NCI-H146 treated with DMSO at 0.1 percent for 48 hours (cell line): ENCODE measurements around the gene PIP5K1B.
A peak's percentile ranks its signal among the peaks of the same experiment; 100 is the strongest.

ENCODE experiments used
- DNase-seq: peaks from one replicate; lab custom pipeline; 2025; ENCODE audit not compliant: unreplicated experiment; lab: John Stamatoyannopoulos, UW

The PIP5K1B gene

GRCh38 chr9:68805890-68806517, 101.0 kb downstream of the PIP5K1B start:
- no peak for DNase-seq

DNA sequence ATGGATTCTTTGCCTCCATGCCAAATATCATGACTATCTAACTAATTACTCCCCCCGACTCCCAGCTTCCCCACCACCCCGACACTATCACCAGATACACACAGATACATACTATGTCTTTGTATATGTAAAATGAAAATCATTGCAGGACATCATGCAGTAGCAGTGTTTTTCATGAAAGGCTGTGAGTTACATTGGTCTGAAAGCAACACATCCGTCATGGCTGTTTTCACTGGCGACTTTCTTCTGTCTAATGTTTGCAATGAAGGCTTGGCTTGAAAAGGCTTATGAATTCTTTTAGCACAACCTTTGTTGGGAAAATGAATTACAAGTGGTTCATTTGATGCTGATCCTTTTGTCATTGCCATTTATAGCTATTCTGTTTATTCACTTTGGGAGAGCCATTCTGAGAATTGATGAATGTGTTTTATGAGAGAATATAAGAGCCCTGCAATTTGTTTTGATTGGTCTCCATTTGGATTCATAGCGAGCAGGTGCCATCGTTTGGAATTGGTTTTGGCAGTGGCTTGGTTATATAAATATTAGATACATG, 103.4 kb downstream of the PIP5K1B start:
- DNase-seq: peak; percentile 64

- no peak for DNase-seq
Observed at GRCh38 chr9:68817079-68817875, 112.2 kb downstream of the PIP5K1B start.

DNA sequence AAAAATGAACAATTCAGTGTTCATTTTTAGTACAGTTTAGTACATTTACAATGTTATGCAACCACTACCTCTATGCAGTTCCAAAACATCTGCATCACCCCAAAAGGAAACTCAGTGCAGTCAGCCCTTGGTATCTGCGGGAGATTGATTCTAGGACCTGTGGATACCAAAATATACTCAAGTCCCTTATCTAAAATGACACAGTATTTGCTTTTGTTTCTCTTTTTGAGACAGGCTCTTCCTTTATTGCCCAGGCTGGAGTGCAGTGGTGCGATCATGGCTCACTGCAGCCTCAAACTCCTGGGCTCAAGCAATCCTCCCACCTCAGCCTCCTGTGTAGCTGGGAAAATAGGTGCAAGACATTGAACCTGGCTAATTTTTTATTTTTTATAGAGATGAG, 114.0 kb downstream of the PIP5K1B start:
- DNase-seq: no peak

DNA sequence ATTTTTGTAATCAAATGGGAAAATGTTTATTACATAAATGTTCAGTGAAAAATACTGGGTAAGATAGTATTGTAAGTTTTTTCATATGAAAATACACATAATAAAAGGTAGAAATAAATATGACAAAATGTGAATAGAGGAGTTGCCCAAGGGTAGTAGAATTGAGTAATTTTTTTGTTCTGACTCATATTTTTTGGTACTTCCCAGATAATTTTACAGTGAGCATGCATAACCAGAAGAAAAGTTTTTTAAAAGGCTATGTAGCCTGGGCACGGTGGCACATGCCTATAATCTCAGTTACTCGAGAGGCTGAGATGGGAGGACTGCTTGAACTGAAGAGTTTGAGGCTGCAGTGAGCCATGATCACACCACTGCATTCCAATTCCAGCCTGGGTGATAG, 116.9 kb downstream of the PIP5K1B start:
- no peak for DNase-seq

- no peak for DNase-seq
Observed at GRCh38 chr9:68822596-68823165, 117.6 kb downstream of the PIP5K1B start.

DNA sequence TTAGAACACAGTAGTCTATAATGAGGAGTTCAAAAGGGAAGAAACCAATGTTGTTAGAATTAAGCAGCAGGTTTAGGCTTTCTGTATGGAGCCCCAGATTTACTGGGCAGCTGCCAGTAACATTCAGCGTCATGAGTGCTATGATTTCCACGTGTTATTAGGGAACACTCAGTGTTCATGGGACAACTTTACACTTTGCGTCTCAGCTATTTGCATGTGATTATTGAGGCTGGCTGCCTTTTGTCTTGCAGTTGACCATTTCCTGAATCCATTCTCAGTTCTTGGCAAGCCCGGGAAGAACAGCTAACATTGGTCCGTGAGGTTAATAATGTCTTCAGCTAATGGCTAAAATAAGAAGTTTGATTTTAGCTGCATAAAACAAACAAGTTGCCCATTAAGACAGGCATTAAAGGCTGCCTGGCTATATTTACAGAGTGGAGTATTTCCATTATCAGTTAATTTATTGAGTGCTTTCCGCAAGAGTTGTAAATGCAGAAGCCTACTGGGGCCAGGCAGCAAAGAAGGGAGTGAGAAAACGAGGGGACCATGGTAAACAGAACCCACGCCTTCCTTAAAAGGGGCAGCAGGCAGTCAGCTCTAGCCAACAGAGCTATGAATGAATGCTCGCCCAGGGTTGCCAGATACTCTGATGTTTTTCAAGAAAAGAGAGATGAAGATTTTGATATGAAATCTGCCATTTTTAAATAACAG, 120.9 kb downstream of the PIP5K1B start:
- peak; percentile 15 for DNase-seq

GRCh38 chr9:68827837-68828744, 123.1 kb downstream of the PIP5K1B start:
- no peak for DNase-seq

- no peak for DNase-seq
Observed at GRCh38 chr9:68832101-68832500, 127.1 kb downstream of the PIP5K1B start.

GRCh38 chr9:68832861-68833518, 128.0 kb downstream of the PIP5K1B start:
- DNase-seq: no peak

DNA sequence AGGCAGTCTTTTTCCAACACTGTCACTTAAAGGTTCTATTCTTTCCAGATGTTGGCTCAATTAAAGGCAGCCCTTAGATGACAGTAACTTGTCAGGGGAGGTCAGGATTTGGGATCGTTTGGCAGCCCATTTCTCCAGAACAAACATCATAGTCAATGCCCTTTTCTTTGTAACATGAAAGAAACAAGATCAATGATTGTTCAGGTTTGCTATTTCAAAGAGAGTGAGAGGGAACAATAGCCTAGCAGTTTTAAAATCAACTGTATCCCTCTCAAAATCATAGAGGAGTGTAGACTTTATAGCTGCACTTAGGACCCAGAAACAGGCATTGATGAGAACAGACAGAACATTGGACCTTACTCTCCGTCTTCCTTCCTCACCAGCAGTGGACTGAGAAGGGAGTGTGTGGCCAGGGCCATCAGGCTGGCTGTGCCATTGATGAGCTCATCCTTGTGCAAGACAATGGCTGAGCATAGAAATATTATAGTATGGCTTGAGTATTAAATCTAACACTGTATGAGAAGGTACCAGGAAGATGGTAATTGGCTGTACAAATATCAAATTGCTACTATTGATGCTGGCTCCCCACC, 130.0 kb downstream of the PIP5K1B start:
- DNase-seq: no peak

- DNase-seq: no peak
Observed at GRCh38 chr9:68836788-68837187, 131.7 kb downstream of the PIP5K1B start.

DNA sequence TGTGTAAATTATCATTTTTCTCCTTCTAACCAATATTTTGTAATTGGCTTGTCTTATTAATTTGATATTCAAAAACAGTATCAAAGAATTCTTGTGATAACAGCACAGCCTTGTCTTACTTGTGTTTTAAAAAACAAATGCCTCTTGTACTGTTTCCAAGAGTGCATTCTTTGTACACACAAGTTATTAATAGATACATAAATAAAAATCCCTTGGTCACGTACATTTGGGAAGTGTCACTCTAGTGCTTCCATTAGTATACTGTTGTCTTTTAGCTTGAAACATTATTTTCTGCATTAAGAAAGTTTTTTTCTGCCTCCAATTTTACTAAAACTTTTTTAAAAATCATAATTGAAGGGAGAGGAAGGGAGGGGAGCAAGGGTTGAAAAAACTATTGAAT, 133.2 kb downstream of the PIP5K1B start:
- DNase-seq: no peak

GRCh38 chr9:68841276-68842052, 136.4 kb downstream of the PIP5K1B start:
- DNase-seq: peak; percentile 32

GRCh38 chr9:68842568-68842967, 137.5 kb downstream of the PIP5K1B start:
- DNase-seq: no peak

GRCh38 chr9:68843239-68843638, 138.2 kb downstream of the PIP5K1B start:
- no peak for DNase-seq

GRCh38 chr9:68844157-68844556, 139.1 kb downstream of the PIP5K1B start:
- DNase-seq: no peak
